OCI-LY7 (cell line): ENCODE measurements around the gene MTMR2. TPM values are rescaled to one million over a fixed set of nuclear protein-coding genes. Genes with fewer than 3 reads are reported as not detected.

ENCODE experiments used
- BruUV-seq: library from RNA; stranded (reverse); fragments of 400-500 nt; replicated peaks from 2 replicates; lab custom pipeline; 2021; lab: Mats Ljungman, UMichigan
- CTCF ChIA-PET: fragments of 300-600 bp; sonication (Branson Sonifier 250); formaldehyde crosslinking; loops from one replicate; lab custom pipeline; 2022; ENCODE audit warnings: antibody characterized with exemption; ENCODE audit not compliant: unreplicated experiment; lab: Charles Lee
- POLR2A ChIA-PET: fragments of 300-600 bp; sonication (Branson Sonifier 250); formaldehyde crosslinking; loops from one replicate; lab custom pipeline; 2022; ENCODE audit warnings: antibody characterized with exemption; lab: Charles Lee
- DNase-seq: peaks from one replicate; pipeline ENCODE4 v3.0.0-alpha.2; 2015; ENCODE audit warnings: low spot score
- H2AFZ ChIP-seq: fragments of 200-600 bp; sonication (generic), shearing (Covaris generic); 2 replicates; pipeline ENCODE4 v1.6.1; 2014; ENCODE audit warnings: mild to moderate bottlenecking, antibody characterized with exemption, low read length, moderate library complexity
- H3K27ac ChIP-seq: fragments of 200-600 bp; sonication (generic); 2 replicates; pipeline ENCODE4 v1.5.1; 2014; ENCODE audit warnings: mixed run types, low read depth, mild to moderate bottlenecking, moderate library complexity, low read length, inconsistent platforms; ENCODE audit not compliant: poor library complexity, severe bottlenecking
- H3K36me3 ChIP-seq: fragments of 200-600 bp; sonication (generic); 2 replicates; pipeline ENCODE4 v1.6.1; 2014; ENCODE audit warnings: mild to moderate bottlenecking, antibody characterized with exemption, low read length, moderate library complexity, mixed read lengths; ENCODE audit not compliant: insufficient read depth
- H3K4me1 ChIP-seq: fragments of 200-600 bp; sonication (generic); 2 replicates; pipeline ENCODE4 v1.5.1; 2014; ENCODE audit warnings: mild to moderate bottlenecking, low read length; ENCODE audit not compliant: insufficient read depth, poor library complexity, severe bottlenecking
- H3K4me2 ChIP-seq: fragments of 200-600 bp; sonication (generic); 2 replicates; pipeline ENCODE4 v1.6.1; 2014; ENCODE audit warnings: mild to moderate bottlenecking, low read length
- H3K4me3 ChIP-seq: fragments of 200-600 bp; sonication (generic); 2 replicates; pipeline ENCODE4 v1.5.1; 2014; ENCODE audit warnings: mild to moderate bottlenecking, low read depth, low read length; ENCODE audit not compliant: poor library complexity, severe bottlenecking
- H3K79me2 ChIP-seq: fragments of 200-600 bp; sonication (generic); 2 replicates; pipeline ENCODE4 v1.6.1; 2016; ENCODE audit warnings: low read depth, mild to moderate bottlenecking, low read length, moderate library complexity, mixed read lengths; ENCODE audit not compliant: insufficient read depth
- H3K9me2 ChIP-seq: fragments of 200-600 bp; sonication (generic); 2 replicates; pipeline ENCODE4 v1.6.1; 2016; ENCODE audit warnings: mild to moderate bottlenecking, low read length, mixed read lengths; ENCODE audit not compliant: insufficient read depth
- H3K9me3 ChIP-seq: fragments of 200-600 bp; sonication (generic); 2 replicates; pipeline ENCODE4 v1.6.1; 2014; ENCODE audit warnings: mild to moderate bottlenecking, mixed run types, low read length, mixed read lengths
- H4K20me1 ChIP-seq: fragments of 200-600 bp; sonication (generic); 2 replicates; pipeline ENCODE4 v1.6.1; 2014; ENCODE audit warnings: mild to moderate bottlenecking, antibody characterized with exemption, low read length, moderate library complexity, mixed read lengths; ENCODE audit not compliant: insufficient read depth
- EZH2phosphoT487 ChIP-seq: fragments of 200-600 bp; sonication (generic); IDR thresholded peaks from 2 replicates; pipeline ENCODE4 v1.6.1; 2018; ENCODE audit warnings: low read depth, borderline replicate concordance, mild to moderate bottlenecking, mixed run types, antibody characterized with exemption, low read length, moderate library complexity, mixed read lengths
- intact Hi-C: fragments of 100-400 bp; cut with micrococcal nuclease; formaldehyde crosslinking; loops from one replicate; pipeline ENCODE4 v1.10.0; 2022; ENCODE audit not compliant: unreplicated experiment
- total RNA-seq, 2 experiments: library from RNA; depleted of rRNA in 1 of 2; stranded (reverse); fragments of >200 nt in 1 of 2; shearing (Covaris generic) in 1 of 2; gene quantifications; 2 replicates each; pipeline ENCODE4 v1.2.3, GENCODE V29; 2014 to 2022
- TF ChIP-seq, protein P1 (sequence below): fragments of 200-600 bp; sonication (generic); conservative IDR thresholded peaks from 2 replicates; pipeline ENCODE4 v1.5.1; 2014; ENCODE audit warnings: mild to moderate bottlenecking, antibody characterized with exemption, low read length, moderate library complexity, mixed read lengths

Gene MTMR2
- total RNA-seq, 2 experiments from 2014 or later = 0.79 to 13.0 TPM

DNA sequence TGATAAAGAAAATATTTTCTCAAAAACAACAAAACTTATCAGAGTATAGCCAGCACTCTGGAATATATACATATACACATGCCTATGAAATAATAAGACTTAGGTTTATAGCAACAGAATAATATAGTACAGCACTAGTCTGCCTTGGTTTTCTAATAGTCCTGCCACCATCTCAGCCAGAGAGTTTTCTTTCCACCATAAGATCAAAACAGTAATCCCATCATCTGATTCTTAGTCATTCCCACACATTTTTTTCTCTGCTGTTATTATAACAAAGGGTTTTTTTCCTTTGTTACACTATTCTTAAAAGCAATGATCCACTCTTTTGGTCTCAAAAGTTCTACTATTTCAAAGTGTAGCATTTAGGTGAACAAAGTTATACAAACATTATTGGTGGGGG is 15.1 kb downstream of the MTMR2 start:
- ChIA-PET CTCF (no interaction called here), POLR2A (no interaction called here)
- Histone ChIP-seq H3K4me1 (no peaks in the 10 kb centered on the region), H2AFZ (no peak overlapping the region), H4K20me1 (no peaks in the 10 kb centered on the region), H3K27ac (no peak overlapping the region), H3K79me2 (no peaks in the 10 kb centered on the region), H3K4me2 (no peak overlapping the region), H3K9me2 (no peaks in the 10 kb centered on the region), H3K9me3 (no peaks in the 10 kb centered on the region), H3K4me3 (no peak overlapping the region), H3K36me3 (no peaks in the 10 kb centered on the region)
- no peak for TF ChIP-seq EZH2phosphoT487
- TF ChIP-seq, protein P1, sequence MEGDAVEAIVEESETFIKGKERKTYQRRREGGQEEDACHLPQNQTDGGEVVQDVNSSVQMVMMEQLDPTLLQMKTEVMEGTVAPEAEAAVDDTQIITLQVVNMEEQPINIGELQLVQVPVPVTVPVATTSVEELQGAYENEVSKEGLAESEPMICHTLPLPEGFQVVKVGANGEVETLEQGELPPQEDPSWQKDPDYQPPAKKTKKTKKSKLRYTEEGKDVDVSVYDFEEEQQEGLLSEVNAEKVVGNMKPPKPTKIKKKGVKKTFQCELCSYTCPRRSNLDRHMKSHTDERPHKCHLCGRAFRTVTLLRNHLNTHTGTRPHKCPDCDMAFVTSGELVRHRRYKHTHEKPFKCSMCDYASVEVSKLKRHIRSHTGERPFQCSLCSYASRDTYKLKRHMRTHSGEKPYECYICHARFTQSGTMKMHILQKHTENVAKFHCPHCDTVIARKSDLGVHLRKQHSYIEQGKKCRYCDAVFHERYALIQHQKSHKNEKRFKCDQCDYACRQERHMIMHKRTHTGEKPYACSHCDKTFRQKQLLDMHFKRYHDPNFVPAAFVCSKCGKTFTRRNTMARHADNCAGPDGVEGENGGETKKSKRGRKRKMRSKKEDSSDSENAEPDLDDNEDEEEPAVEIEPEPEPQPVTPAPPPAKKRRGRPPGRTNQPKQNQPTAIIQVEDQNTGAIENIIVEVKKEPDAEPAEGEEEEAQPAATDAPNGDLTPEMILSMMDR = no peak
- no peak for DNase-seq
- intact Hi-C loops = no loop called here
- no TSS peak for BruUV-seq

DNA sequence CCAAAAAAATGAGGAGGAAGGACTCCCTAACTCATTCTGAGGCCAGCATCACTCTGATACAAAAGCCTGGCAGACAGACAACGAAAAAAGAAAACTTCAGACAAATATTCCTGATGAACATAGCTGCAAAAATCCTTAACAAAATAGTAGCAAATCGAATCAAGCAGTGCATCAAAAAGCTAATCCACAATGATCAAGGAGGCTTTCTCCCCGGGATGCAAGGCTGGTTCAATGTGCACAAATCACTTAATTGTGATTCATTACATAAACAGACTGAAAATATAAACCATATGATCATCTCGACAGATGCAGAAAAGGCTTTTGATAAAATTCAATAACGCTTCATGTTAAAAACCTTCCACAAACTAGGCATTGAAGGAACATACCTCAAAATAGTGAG is 16.4 kb downstream of the MTMR2 start:
- no peaks in the 10 kb centered on the region for H4K20me1 ChIP-seq
- H3K4me2 ChIP-seq = no peak overlapping the region
- intact Hi-C loops = no loop called here
- no peaks in the 10 kb centered on the region for H3K9me2 ChIP-seq
- H3K4me1 ChIP-seq = no peaks in the 10 kb centered on the region
- POLR2A ChIA-PET = no interaction called here
- no peak for DNase-seq
- no peaks in the 10 kb centered on the region for H3K9me3 ChIP-seq
- H3K36me3 ChIP-seq = no peaks in the 10 kb centered on the region
- CTCF ChIA-PET = no interaction called here
- BruUV-seq = no TSS peak
- H2AFZ ChIP-seq = no peak overlapping the region
- TF ChIP-seq, protein P1 = no peak
- no peak for TF ChIP-seq EZH2phosphoT487
- no peak overlapping the region for H3K4me3 ChIP-seq
- no peak overlapping the region for H3K27ac ChIP-seq
- H3K79me2 ChIP-seq = no peaks in the 10 kb centered on the region

GRCh38 chr11:95904009-95904650 is 19.8 kb downstream of the MTMR2 start:
- Histone ChIP-seq H3K4me3 (no peak overlapping the region), H3K4me1 (no peaks in the 10 kb centered on the region), H4K20me1 (no peaks in the 10 kb centered on the region), H3K36me3 (no peaks in the 10 kb centered on the region), H3K79me2 (no peaks in the 10 kb centered on the region), H2AFZ (no peak overlapping the region), H3K9me3 (no peaks in the 10 kb centered on the region), H3K9me2 (no peaks in the 10 kb centered on the region), H3K4me2 (no peak overlapping the region), H3K27ac (no peak overlapping the region)
- TF ChIP-seq, protein P1 = no peak
- TF ChIP-seq EZH2phosphoT487 = no peak
- intact Hi-C loops = no loop called here
- BruUV-seq = no TSS peak
- no peak for DNase-seq
- ChIA-PET CTCF (no interaction called here), POLR2A (no interaction called here)
